Measurements from ENCODE around the gene ALDH8A1.

The ALDH8A1 gene

DNA sequence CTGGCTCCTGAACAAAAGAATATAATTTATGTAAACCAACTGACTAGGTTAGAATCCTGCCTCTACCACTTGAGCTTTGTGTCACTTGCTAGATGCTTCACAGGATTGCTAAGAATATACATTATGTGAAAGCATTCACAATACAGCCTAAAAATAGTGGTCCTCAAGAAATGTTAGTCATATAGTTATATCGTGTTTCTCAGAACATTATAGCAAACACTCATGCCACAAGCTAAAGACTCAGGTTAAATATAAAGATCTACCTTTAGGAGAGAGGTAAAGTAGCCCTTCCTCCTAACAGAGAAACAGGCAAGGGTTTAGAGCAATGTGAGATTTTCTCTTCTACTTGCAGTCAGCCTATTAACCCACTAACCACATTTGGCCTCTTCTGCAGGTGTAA is 17.8 kb upstream of the ALDH8A1 start:
- no peak for DNase-seq (ENCODE audit: low read depth)
- no peak overlapping the region for H3K4me3 ChIP-seq (ENCODE audit: low read depth, low read length)
- TF ChIP-seq CTCF (IDR thresholded peaks at IDR 0.05; ENCODE audit: low read depth, low read length, missing control alignments) = no peak

DNA sequence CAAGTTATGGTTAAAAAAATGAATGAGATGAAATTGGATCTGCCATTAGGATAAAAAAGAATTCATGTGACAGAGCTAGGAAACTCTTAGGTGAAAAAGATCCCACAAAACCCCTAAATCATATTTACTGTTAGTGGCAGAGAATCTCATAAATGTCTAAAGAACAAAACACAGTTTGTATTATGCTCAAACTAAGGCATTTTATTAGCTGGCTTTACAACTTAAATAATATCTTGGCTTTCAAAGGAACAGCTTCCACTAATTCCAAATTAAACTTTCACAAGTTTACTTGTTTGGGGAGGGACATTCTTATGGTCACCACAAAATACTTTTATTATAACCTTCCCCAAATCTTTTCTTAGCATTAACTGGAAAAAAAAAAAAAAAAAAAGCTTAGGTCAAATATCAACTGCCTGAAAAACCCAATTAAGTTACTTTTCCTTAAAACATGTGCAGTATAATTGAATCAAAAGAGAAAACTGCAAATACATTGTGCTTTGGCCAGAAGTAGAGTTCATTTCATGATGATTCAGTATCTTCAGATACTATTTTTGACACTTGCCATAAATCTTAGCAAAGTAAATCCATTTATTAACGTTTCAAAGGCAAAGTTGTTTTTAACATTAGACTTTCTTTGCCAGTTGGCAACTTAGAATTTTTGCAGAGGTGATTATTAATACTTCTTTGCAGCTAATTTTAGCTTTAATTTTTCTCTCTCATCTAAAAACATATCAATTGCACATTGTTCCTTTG is 14.7 kb upstream of the ALDH8A1 start:
- H3K4me3 ChIP-seq (ENCODE audit: low read depth, low read length) = no peak overlapping the region
- no peak for DNase-seq (ENCODE audit: low read depth)
- no peak for TF ChIP-seq CTCF (IDR thresholded peaks at IDR 0.05; ENCODE audit: low read depth, low read length, missing control alignments)

- DNase-seq (ENCODE audit: low read depth) = no peak
- no peak for TF ChIP-seq CTCF (IDR thresholded peaks at IDR 0.05; ENCODE audit: low read depth, low read length, missing control alignments)
- no peak overlapping the region for H3K4me3 ChIP-seq (ENCODE audit: low read depth, low read length)
Measured at GRCh38 chr6:134962421-134962820, 12.5 kb upstream of the ALDH8A1 start.

GRCh38 chr6:134961366-134961765 is 11.5 kb upstream of the ALDH8A1 start:
- TF ChIP-seq CTCF (IDR thresholded peaks at IDR 0.05; ENCODE audit: low read depth, low read length, missing control alignments) = no peak

DNA sequence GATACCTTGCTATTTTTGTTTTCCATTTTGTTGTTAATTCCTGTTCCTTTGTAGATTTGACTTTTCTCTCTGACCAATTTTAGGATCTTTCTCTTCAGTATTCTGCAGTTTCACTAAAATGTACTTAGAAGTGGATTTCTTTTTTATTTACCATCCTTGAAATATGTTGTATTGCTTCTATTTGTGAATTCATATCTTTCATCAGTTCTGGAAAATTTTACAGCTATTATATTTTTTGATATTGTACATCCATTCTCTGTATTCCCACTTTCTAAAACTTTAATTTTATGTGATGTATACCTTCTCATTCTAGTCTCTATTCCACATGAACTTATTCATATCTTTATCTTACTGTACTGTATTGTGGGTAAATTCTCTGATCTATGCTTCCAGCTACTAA is 9.7 kb upstream of the ALDH8A1 start:
- TF ChIP-seq CTCF (IDR thresholded peaks at IDR 0.05; ENCODE audit: low read depth, low read length, missing control alignments) = no peak
- no peak overlapping the region for H3K4me3 ChIP-seq (ENCODE audit: low read depth, low read length)
- no peak for DNase-seq (ENCODE audit: low read depth)

More at GRCh38 chr6:134961366-134961765, 11.5 kb upstream of the ALDH8A1 start:
- DNase-seq (ENCODE audit: low read depth) = no peak
- H3K4me3 ChIP-seq (ENCODE audit: low read depth, low read length) = no peak overlapping the region

- no peak for DNase-seq (ENCODE audit: low read depth)
- H3K4me3 ChIP-seq (ENCODE audit: low read depth, low read length) = no peak overlapping the region
- no peak for TF ChIP-seq CTCF (IDR thresholded peaks at IDR 0.05; ENCODE audit: low read depth, low read length, missing control alignments)
Measured at GRCh38 chr6:134956676-134957075, 6.8 kb upstream of the ALDH8A1 start.

DNA sequence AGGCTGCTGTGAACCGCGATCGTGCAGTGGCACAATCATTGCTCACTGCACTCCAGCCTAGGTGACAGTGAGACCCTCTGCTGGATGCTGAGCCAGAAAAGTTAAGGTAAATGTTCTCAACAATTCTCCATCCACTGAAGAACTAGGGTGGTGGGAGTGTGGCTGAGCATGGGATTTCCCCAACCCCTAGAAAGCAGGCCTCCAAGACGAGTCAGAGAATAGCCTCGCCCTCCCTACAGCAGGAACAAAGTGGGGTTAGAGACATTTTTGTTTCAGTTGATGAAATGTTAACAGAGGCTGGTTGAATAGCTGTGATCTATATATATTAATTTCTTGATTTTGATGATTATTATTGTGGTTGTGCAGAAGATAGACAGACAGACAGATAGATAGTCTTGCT is 6.1 kb upstream of the ALDH8A1 start:
- no peak overlapping the region for H3K4me3 ChIP-seq (ENCODE audit: low read depth, low read length)
- no peak for DNase-seq (ENCODE audit: low read depth)
- no peak for TF ChIP-seq CTCF (IDR thresholded peaks at IDR 0.05; ENCODE audit: low read depth, low read length, missing control alignments)

Measured in GM12864 (cell line).